GM23338 (cell line): ENCODE data around the gene DLX4. TPM values are rescaled to one million over a fixed set of nuclear protein-coding genes. Genes with fewer than 3 reads are reported as not detected.

ENCODE experiments used
- ATAC-seq: fragments of 200-7000 bp; cut with Tn5 transposase; 3 replicates; pipeline ENCODE4 v1.9.1; 2020
- DNase-seq: peaks from one replicate; pipeline ENCODE4 v3.0.0-alpha.2; 2015; ENCODE audit warnings: low spot score
- H2AFZ ChIP-seq: fragments of 200-600 bp; sonication (generic); 2 replicates; pipeline ENCODE4 v1.8.0; 2016; ENCODE audit warnings: antibody characterized with exemption, mild to moderate bottlenecking, moderate library complexity
- H3F3A ChIP-seq: fragments of 200-600 bp; sonication (generic); replicated peaks from 2 replicates; pipeline ENCODE4 v1.8.0; 2017; ENCODE audit warnings: antibody characterized with exemption, mixed run types, low read depth
- H3K27ac ChIP-seq: fragments of 200-600 bp; sonication (generic); 2 replicates; pipeline ENCODE4 v1.6.1; 2016; ENCODE audit warnings: low read depth
- H3K27me3 ChIP-seq: fragments of 200-600 bp; sonication (generic); 2 replicates; pipeline ENCODE4 v1.8.0; 2016; ENCODE audit warnings: mild to moderate bottlenecking, mixed run types, moderate library complexity; ENCODE audit not compliant: insufficient read depth
- H3K36me3 ChIP-seq: fragments of 200-600 bp; sonication (generic); 2 replicates; pipeline ENCODE4 v1.8.0; 2016; ENCODE audit warnings: mild to moderate bottlenecking; ENCODE audit not compliant: insufficient read depth
- H3K4me1 ChIP-seq: fragments of 200-600 bp; sonication (generic); 2 replicates; pipeline ENCODE4 v1.8.0; 2016; ENCODE audit warnings: mild to moderate bottlenecking, moderate library complexity; ENCODE audit not compliant: insufficient read depth
- H3K4me2 ChIP-seq: fragments of 200-600 bp; sonication (generic); 2 replicates; pipeline ENCODE4 v1.7.1; 2017; ENCODE audit warnings: mixed run types
- H3K4me3 ChIP-seq: fragments of 200-600 bp; sonication (generic); 2 replicates; pipeline ENCODE4 v1.6.1; 2016; ENCODE audit warnings: mixed run types
- H3K79me2 ChIP-seq: fragments of 200-600 bp; sonication (generic); replicated peaks from 2 replicates; pipeline ENCODE4 v1.8.0; 2017; ENCODE audit warnings: mild to moderate bottlenecking; ENCODE audit not compliant: insufficient read depth
- H3K9me2 ChIP-seq: fragments of 200-600 bp; sonication (generic); 2 replicates; pipeline ENCODE4 v1.8.0; 2017; ENCODE audit not compliant: insufficient read depth
- H4K20me1 ChIP-seq: fragments of 200-600 bp; sonication (generic); replicated peaks from 2 replicates; pipeline ENCODE4 v1.8.0; 2017; ENCODE audit warnings: mild to moderate bottlenecking; ENCODE audit not compliant: insufficient read depth
- H3K27ac Mint-ChIP-seq: 2 replicates; pipeline ENCODE4 v1.8.0; 2020; ENCODE audit warnings: inconsistent platforms, mild to moderate bottlenecking, moderate library complexity, mixed read lengths
- H3K27me3 Mint-ChIP-seq: 3 replicates; pipeline ENCODE4 v1.8.0; 2022; ENCODE audit warnings: low read depth, mild to moderate bottlenecking, moderate library complexity, mixed read lengths, inconsistent platforms; ENCODE audit not compliant: insufficient read depth, poor library complexity
- H3K36me3 Mint-ChIP-seq: 3 replicates; pipeline ENCODE4 v1.8.0; 2021; ENCODE audit warnings: low read depth, mild to moderate bottlenecking, inconsistent platforms, moderate library complexity, mixed read lengths
- H3K4me1 Mint-ChIP-seq: 3 replicates; pipeline ENCODE4 v1.8.0; 2020; ENCODE audit warnings: mild to moderate bottlenecking, inconsistent platforms, mixed read lengths
- H3K4me3 Mint-ChIP-seq: 3 replicates; pipeline ENCODE4 v1.8.0; 2021; ENCODE audit warnings: moderate library complexity, mild to moderate bottlenecking, inconsistent platforms, mixed read lengths
- H3K9me3 Mint-ChIP-seq: 3 replicates; pipeline ENCODE4 v1.8.0; 2020; ENCODE audit warnings: moderate library complexity, mild to moderate bottlenecking, inconsistent platforms, mixed read lengths
- CREB1 ChIP-seq: fragments of 250-450 bp; sonication (Bioruptor Pico); IDR thresholded peaks from 2 replicates; pipeline ENCODE4 v1.5.0; 2020; ENCODE audit warnings: low read depth, mild to moderate bottlenecking, moderate library complexity
- CTCF ChIP-seq, 2 experiments: fragments of 200-600 bp in 1 of 2; sonication (generic) in 1 of 2; conservative IDR thresholded peaks; 2 replicates each; pipeline versions ENCODE4 v1.5.1 to v1.6.1; 2016 to 2017; ENCODE audit warnings: antibody characterized with exemption in 2 of 2, low read depth in 2 of 2, mild to moderate bottlenecking in 2 of 2, moderate library complexity in 1 of 2
- ETS1 ChIP-seq: IDR thresholded peaks from 2 replicates; pipeline ENCODE4 v1.6.1; 2016; ENCODE audit warnings: antibody characterized with exemption
- EZH2 ChIP-seq: fragments of 200-600 bp; sonication (generic); IDR thresholded peaks from one replicate; pipeline ENCODE4 v1.8.0; 2017; ENCODE audit warnings: antibody characterized with exemption, mild to moderate bottlenecking, low read depth; ENCODE audit not compliant: unreplicated experiment
- EZH2phosphoT487 ChIP-seq: fragments of 200-600 bp; sonication (generic); IDR thresholded peaks from one replicate; pipeline ENCODE4 v1.8.1; 2018; ENCODE audit warnings: antibody characterized with exemption; ENCODE audit not compliant: unreplicated experiment
- JUNB ChIP-seq: IDR thresholded peaks from one replicate; pipeline ENCODE4 v1.6.1; 2016; ENCODE audit warnings: antibody characterized with exemption; ENCODE audit not compliant: unreplicated experiment
- NANOG ChIP-seq: IDR thresholded peaks from 2 replicates; pipeline ENCODE4 v1.6.1; 2016; ENCODE audit warnings: antibody characterized with exemption, borderline replicate concordance
- POLR2AphosphoS5 ChIP-seq: IDR thresholded peaks from 2 replicates; pipeline ENCODE4 v1.6.1; 2016; ENCODE audit warnings: antibody characterized with exemption, low read depth
- STAT1 ChIP-seq: IDR thresholded peaks from one replicate; pipeline ENCODE4 v1.6.1; 2016; ENCODE audit warnings: antibody characterized with exemption; ENCODE audit not compliant: unreplicated experiment
- ZNF114 ChIP-seq: fragments of 250-450 bp; sonication (Bioruptor Pico); IDR thresholded peaks from 2 replicates; pipeline ENCODE4 v1.5.0; 2020; ENCODE audit warnings: mild to moderate bottlenecking, moderate library complexity
- ZNF331 ChIP-seq: fragments of 250-450 bp; sonication (Bioruptor Pico); IDR thresholded peaks from 2 replicates; pipeline ENCODE4 v1.5.0; 2020; ENCODE audit warnings: low read depth, mild to moderate bottlenecking, moderate library complexity
- ZNF462 ChIP-seq: fragments of 250-450 bp; sonication (Bioruptor Pico); IDR thresholded peaks from 2 replicates; pipeline ENCODE4 v1.5.0; 2020; ENCODE audit warnings: mild to moderate bottlenecking, moderate library complexity
- polyA plus RNA-seq: library from polyadenylated mRNA; unstranded; fragments of >200 nt; fragmentation: Nextera tagmentation; extraction: Ambion mirVana; gene quantifications from 2 replicates; pipeline ENCODE4 v1.2.1, GENCODE V29; 2016
- total RNA-seq: library from RNA; depleted of rRNA; stranded (reverse); fragments of >200 nt; shearing (Covaris generic); gene quantifications from 2 replicates; pipeline ENCODE4 v1.2.3, GENCODE V29; 2014
- TF ChIP-seq, protein P1 (sequence below): IDR thresholded peaks from one replicate; pipeline ENCODE4 v1.6.1; 2018; ENCODE audit warnings: antibody characterized with exemption; ENCODE audit not compliant: unreplicated experiment

The DLX4 gene
- total and polyA plus RNA-seq, 2 experiments from 2014 or later = 0.10 to 0.79 TPM

- Mint-ChIP-seq H3K27me3 (peaks cover 64% of the 10 kb centered on the region), H3K36me3 (no peaks in the 10 kb centered on the region; the same call in 2 of the 3 replicates), H3K9me3 (no peaks in the 10 kb centered on the region; the same call in 2 of the 3 replicates), H3K4me1 (peaks cover 32% of the 10 kb centered on the region), H3K4me3 (peak overlapping the region; percentile 62), H3K27ac (no peak overlapping the region)
- peak overlapping the region; percentile 69 for H3K4me3 ChIP-seq
- peaks cover 3% of the 10 kb centered on the region; the same call in 1 of the 2 replicates for H3F3A ChIP-seq
- no peaks in the 10 kb centered on the region for H3K9me2 ChIP-seq
- no peak overlapping the region for H3K27ac ChIP-seq
- peak overlapping the region; percentile 94 for H3K4me2 ChIP-seq
- peaks cover 14% of the 10 kb centered on the region for H3K4me1 ChIP-seq
- H3K36me3 ChIP-seq = no peaks in the 10 kb centered on the region
- no peaks in the 10 kb centered on the region for H3K79me2 ChIP-seq
- peak; percentile 64 for DNase-seq
- TF ChIP-seq ZNF462 (no peak), ETS1 (no peak), POLR2AphosphoS5 (no peak), EZH2phosphoT487 (no peak), ZNF331 (CRISPR knock-in tag) (no peak), NANOG (no peak), ZNF114 (CRISPR knock-in tag) (no peak), EZH2 (peak; percentile 31), STAT1 (no peak), CREB1 (no peak), JUNB (no peak), CTCF (conservative IDR thresholded peaks at IDR 0.05; ENCODE audit: low read depth in 2 of 2) (peak; percentile 89 to 97)
- TF ChIP-seq, protein P1, sequence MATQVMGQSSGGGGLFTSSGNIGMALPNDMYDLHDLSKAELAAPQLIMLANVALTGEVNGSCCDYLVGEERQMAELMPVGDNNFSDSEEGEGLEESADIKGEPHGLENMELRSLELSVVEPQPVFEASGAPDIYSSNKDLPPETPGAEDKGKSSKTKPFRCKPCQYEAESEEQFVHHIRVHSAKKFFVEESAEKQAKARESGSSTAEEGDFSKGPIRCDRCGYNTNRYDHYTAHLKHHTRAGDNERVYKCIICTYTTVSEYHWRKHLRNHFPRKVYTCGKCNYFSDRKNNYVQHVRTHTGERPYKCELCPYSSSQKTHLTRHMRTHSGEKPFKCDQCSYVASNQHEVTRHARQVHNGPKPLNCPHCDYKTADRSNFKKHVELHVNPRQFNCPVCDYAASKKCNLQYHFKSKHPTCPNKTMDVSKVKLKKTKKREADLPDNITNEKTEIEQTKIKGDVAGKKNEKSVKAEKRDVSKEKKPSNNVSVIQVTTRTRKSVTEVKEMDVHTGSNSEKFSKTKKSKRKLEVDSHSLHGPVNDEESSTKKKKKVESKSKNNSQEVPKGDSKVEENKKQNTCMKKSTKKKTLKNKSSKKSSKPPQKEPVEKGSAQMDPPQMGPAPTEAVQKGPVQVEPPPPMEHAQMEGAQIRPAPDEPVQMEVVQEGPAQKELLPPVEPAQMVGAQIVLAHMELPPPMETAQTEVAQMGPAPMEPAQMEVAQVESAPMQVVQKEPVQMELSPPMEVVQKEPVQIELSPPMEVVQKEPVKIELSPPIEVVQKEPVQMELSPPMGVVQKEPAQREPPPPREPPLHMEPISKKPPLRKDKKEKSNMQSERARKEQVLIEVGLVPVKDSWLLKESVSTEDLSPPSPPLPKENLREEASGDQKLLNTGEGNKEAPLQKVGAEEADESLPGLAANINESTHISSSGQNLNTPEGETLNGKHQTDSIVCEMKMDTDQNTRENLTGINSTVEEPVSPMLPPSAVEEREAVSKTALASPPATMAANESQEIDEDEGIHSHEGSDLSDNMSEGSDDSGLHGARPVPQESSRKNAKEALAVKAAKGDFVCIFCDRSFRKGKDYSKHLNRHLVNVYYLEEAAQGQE = no peak
- ATAC-seq = peak; percentile 17
- peaks cover 95% of the 10 kb centered on the region for H3K27me3 ChIP-seq
- H2AFZ ChIP-seq = peak overlapping the region; percentile 95; the same call in 1 of the 2 replicates
- peaks cover 8% of the 10 kb centered on the region; the same call in 1 of the 2 replicates for H4K20me1 ChIP-seq
These were observed 27.7 kb downstream of the DLX4 start for GRCh38 chr17:49996495-49997300.
